ENCODE data around the gene PIP5KL1. TPM values are rescaled to one million over a fixed set of nuclear protein-coding genes. Genes with fewer than 3 reads are reported as not detected.

PIP5KL1 gene
- total RNA-seq, 1 experiment from 2014 or later: 7.8 TPM

DNA sequence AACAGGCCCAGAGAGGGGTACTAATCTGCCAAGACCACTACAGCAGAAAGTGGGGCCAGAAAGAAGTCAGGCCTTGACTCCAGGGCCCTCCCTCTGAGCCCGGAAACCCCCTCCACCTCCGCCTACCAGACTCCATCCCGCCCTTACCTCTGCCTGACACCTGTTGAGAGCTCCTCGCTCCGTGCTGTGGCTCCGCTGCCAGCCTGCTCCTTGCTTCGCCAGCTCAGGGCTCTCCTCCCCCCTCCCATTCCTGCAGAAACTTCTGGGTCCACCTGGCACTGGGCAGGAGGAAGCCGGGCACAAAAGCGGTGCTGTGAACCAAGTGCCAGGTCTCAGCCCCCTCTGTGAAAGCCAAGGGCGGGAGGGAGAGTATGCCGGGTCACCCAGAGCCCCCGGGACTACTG, 24.8 kb downstream of the PIP5KL1 start:
- H3K27me3 ChIP-seq (ENCODE audit: control insufficient read depth, insufficient read depth, low read length): no peaks in the 10 kb centered on the region
- in situ Hi-C loops (cut with HindIII; ENCODE audit: low pct_unique_long_range_greater_than_20kb, low sequenced_read_pairs): no loop called here
- DNase-seq (ENCODE audit: low read depth, low spot score): no peak
- H3K27ac ChIP-seq (ENCODE audit: low read length): peak overlapping the region; percentile 77; the same call in 1 of the 2 replicates
- ChIA-PET CTCF (no interaction called here), POLR2A (interaction anchor here (0.6 kb wide), 1 partner anchor 9 kb away, joined by 3 read pairs; no protein-coding TSS in a partner anchor)
- BruUV-seq (replicated peaks): no TSS peak
- no peaks in the 10 kb centered on the region for H3K9me3 ChIP-seq (ENCODE audit: control insufficient read depth, insufficient read depth, low read depth, low read length)
- no peaks in the 10 kb centered on the region for H3K36me3 ChIP-seq (ENCODE audit: control insufficient read depth, insufficient read depth, low read length)
- no peak for TF ChIP-seq SIN3A (IDR thresholded peaks at IDR 0.05; ENCODE audit: borderline replicate concordance, insufficient read depth, low read depth, low read length)
- no peak for TF ChIP-seq TCF7L2 (IDR thresholded peaks at IDR 0.05; ENCODE audit: low read depth, low read length)
- TF ChIP-seq, protein P1, sequence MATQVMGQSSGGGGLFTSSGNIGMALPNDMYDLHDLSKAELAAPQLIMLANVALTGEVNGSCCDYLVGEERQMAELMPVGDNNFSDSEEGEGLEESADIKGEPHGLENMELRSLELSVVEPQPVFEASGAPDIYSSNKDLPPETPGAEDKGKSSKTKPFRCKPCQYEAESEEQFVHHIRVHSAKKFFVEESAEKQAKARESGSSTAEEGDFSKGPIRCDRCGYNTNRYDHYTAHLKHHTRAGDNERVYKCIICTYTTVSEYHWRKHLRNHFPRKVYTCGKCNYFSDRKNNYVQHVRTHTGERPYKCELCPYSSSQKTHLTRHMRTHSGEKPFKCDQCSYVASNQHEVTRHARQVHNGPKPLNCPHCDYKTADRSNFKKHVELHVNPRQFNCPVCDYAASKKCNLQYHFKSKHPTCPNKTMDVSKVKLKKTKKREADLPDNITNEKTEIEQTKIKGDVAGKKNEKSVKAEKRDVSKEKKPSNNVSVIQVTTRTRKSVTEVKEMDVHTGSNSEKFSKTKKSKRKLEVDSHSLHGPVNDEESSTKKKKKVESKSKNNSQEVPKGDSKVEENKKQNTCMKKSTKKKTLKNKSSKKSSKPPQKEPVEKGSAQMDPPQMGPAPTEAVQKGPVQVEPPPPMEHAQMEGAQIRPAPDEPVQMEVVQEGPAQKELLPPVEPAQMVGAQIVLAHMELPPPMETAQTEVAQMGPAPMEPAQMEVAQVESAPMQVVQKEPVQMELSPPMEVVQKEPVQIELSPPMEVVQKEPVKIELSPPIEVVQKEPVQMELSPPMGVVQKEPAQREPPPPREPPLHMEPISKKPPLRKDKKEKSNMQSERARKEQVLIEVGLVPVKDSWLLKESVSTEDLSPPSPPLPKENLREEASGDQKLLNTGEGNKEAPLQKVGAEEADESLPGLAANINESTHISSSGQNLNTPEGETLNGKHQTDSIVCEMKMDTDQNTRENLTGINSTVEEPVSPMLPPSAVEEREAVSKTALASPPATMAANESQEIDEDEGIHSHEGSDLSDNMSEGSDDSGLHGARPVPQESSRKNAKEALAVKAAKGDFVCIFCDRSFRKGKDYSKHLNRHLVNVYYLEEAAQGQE (IDR thresholded peaks at IDR 0.05; ENCODE audit: insufficient read depth in 1 of 2, low read depth in 2 of 2, low read length in 1 of 2): no peak
- no peak for TF ChIP-seq POLR2AphosphoS5 (IDR thresholded peaks at IDR 0.05; ENCODE audit: low read depth, low read length)
- TF ChIP-seq, protein P2, sequence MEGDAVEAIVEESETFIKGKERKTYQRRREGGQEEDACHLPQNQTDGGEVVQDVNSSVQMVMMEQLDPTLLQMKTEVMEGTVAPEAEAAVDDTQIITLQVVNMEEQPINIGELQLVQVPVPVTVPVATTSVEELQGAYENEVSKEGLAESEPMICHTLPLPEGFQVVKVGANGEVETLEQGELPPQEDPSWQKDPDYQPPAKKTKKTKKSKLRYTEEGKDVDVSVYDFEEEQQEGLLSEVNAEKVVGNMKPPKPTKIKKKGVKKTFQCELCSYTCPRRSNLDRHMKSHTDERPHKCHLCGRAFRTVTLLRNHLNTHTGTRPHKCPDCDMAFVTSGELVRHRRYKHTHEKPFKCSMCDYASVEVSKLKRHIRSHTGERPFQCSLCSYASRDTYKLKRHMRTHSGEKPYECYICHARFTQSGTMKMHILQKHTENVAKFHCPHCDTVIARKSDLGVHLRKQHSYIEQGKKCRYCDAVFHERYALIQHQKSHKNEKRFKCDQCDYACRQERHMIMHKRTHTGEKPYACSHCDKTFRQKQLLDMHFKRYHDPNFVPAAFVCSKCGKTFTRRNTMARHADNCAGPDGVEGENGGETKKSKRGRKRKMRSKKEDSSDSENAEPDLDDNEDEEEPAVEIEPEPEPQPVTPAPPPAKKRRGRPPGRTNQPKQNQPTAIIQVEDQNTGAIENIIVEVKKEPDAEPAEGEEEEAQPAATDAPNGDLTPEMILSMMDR (IDR thresholded peaks at IDR 0.05): no peak
- H3K4me1 ChIP-seq (ENCODE audit: control insufficient read depth, insufficient read depth, low read length): peaks cover 35% of the 10 kb centered on the region
- no peak for ATAC-seq
- intact Hi-C loops (cut with micrococcal nuclease; ENCODE audit: unreplicated experiment): no loop called here
- H3K4me3 ChIP-seq (ENCODE audit: low read depth in 2 of 2, low read length in 2 of 2): no peak overlapping the region

DNA sequence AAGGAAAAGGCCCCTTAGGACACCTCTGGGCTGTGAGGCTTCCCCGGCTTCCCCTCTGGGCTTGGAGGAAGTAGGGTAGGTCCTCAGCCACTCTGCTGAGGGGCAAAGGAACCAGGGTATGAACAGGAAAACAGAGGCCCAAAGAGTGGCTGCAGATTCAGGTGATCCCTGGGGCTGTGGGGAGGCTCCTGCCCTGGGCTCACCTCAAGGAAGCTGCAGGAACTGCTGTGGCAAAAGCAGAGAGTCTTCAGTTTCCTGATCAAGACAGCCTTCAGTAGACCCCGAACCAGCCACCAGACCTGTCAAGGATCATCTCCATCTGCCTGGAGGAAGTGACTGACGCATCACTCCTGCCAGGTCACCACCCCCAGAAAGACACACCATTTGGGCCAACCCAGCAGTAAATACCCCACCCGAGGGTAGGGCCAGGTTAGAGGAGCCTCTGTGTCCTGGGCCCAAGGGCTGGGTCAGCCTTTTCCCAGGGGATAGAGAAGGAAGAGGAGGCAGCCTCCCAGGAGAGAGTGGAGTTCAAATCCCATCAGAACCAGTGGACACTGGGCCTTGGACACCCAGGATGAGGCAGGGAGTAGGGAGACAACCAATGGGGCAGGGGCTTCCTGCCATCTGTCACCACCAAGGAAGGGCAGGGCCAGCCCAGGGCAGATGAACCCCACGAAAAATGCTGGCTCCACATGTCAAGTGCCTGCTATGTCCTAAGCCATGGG, 25.4 kb downstream of the PIP5KL1 start:
- peak overlapping the region; percentile 77 for H3K27ac ChIP-seq (ENCODE audit: low read length)
- H3K27me3 ChIP-seq (ENCODE audit: control insufficient read depth, insufficient read depth, low read length): no peaks in the 10 kb centered on the region
- DNase-seq (ENCODE audit: low read depth, low spot score) (no peak), ATAC-seq (peak; percentile 21)
- H3K4me1 ChIP-seq (ENCODE audit: control insufficient read depth, insufficient read depth, low read length): peaks cover 36% of the 10 kb centered on the region
- in situ Hi-C loops (cut with HindIII; ENCODE audit: low pct_unique_long_range_greater_than_20kb, low sequenced_read_pairs) (no loop called here), intact Hi-C loops (cut with micrococcal nuclease; ENCODE audit: unreplicated experiment) (no loop called here)
- no peaks in the 10 kb centered on the region for H3K9me3 ChIP-seq (ENCODE audit: control insufficient read depth, insufficient read depth, low read depth, low read length)
- POLR2A ChIA-PET: interaction anchor here (0.6 kb wide), 1 partner anchor 10 kb away, joined by 3 read pairs; no protein-coding TSS in a partner anchor
- no peaks in the 10 kb centered on the region for H3K36me3 ChIP-seq (ENCODE audit: control insufficient read depth, insufficient read depth, low read length)
- CTCF ChIA-PET: no interaction called here
- no peak for TF ChIP-seq TCF7L2 (IDR thresholded peaks at IDR 0.05; ENCODE audit: low read depth, low read length)
- TF ChIP-seq, protein P2 (IDR thresholded peaks at IDR 0.05): no peak
- TF ChIP-seq, protein P1 (IDR thresholded peaks at IDR 0.05; ENCODE audit: insufficient read depth in 1 of 2, low read depth in 2 of 2, low read length in 1 of 2): no peak
- no peak for TF ChIP-seq POLR2AphosphoS5 (IDR thresholded peaks at IDR 0.05; ENCODE audit: low read depth, low read length)
- no peak for TF ChIP-seq SIN3A (IDR thresholded peaks at IDR 0.05; ENCODE audit: borderline replicate concordance, insufficient read depth, low read depth, low read length)
- no peak overlapping the region for H3K4me3 ChIP-seq (ENCODE audit: low read depth in 2 of 2, low read length in 2 of 2)
- BruUV-seq (replicated peaks): no TSS peak

Data from Panc1 (cell line).